NCI-H526 (cell line): ENCODE measurements around the gene MRPL48.
A peak's percentile ranks its signal among the peaks of the same experiment; 100 is the strongest.

Source experiments
- DNase-seq, 2 experiments: peaks; one replicate each; lab custom pipeline; 2025; lab: John Stamatoyannopoulos, UW

MRPL48 gene

DNA sequence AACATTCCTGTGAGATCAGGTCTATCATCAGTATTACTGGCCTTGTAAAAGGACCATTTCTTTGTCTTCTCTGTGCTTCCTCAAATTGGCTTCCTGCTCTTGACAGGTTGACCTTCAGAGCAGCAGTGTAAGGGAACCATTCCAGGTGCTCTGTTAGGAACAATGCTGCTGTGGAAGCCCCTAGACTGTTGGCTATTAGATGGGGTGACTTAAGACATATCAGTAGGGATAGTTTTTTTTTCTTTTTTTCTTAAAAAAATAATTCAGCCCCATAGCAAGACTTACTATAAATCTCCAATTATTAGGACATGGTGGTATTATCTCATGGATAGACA lies 51.4 kb downstream of the MRPL48 start:
- DNase-seq, result no peak

DNA sequence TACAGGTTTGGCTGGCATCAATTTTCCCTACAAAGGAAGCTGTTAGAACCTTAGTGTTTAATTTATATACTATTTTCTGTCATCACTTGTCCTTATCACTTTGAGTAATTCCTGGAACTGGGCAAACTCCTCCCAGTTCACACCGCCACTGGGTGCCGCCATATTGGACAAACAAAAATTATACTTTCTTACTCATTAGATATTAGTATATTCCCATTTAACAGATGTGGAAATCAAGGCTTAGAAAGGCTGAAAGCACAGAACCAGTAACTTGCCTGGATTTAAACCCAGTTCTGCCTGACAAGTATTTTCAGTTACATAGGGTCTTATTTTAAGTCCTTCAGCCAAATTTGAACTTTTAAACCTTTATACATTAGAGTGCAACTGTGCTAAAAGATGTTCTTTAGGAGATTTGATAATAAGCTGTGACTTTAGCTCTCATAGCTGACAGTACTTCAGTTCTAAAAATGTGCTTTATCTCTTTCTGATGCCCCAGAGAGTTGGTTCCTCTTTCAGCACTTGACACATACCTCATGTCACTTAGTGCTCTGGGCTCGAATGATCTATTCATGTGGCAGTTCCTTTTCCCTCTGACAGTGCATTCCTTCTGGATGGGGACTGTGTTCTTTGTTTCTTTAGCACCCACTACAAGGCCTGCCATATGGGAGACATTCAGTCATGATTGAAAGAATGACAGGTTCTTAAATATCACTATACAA lies 63.5 kb downstream of the MRPL48 start:
- DNase-seq, result no peak

DNA sequence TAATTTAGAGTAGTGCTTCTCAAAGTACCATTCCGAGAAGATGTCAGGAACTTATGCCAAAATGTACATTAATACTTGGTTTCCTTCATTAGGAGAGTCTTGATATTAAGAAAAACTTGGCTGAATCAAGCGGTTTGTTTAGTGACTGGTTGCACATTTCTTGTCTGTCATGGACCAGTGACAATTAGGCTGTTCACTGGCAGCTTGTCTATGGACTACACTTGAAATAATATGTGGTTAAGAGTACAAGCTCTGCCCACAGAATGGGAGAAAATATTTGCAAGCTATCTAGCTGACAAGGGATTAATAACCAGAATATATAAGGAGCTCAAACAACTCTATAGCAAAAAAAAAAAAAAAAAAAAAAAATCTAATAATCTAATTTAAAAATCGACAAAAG lies 64.4 kb downstream of the MRPL48 start:
- no peak for DNase-seq

DNA sequence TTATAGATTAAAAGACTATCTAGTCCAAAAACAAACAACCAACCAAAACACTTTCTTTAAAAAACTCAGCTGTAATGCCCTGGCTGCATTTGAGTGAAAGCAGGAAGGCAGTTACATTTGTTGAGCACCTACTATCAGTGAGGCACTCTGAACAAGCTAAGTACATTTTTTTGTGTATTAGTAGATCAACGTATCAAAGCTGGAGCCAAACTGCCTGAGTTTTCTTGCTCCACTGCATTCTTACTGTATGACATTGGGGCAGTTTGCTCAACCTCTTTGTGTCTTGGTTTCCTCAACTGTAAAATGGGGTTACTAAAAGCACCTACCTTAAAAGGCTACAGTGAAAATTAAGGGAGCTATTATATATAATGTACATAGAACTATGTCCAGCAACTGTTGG lies 67.0 kb downstream of the MRPL48 start:
- DNase-seq, result no peak

DNA sequence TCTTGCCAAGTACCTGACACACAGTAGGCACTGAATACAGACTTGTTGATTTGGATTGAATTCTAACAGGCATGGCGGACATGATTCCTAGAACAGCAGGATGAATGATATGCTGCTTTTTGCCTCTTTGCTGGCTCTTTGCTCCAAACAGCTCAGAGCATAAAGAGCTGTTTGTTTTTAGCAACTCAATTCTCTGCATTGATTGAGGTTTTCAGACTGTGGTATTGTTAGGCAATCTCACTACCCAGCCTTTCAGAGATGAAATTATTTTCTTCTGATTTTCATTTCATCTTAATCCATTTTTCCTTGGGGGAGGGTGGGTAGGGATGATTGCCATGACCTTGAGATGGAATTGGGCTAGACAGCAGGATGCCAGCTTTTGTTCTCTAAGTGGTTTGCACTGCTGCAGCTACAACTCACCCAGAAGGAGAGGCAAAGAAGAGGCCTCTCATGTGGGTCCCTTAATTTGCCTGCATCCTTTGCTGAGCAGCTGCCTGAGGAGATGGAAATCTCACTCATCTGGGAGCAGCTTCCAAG lies 68.4 kb downstream of the MRPL48 start:
- DNase-seq, result no peak

DNA sequence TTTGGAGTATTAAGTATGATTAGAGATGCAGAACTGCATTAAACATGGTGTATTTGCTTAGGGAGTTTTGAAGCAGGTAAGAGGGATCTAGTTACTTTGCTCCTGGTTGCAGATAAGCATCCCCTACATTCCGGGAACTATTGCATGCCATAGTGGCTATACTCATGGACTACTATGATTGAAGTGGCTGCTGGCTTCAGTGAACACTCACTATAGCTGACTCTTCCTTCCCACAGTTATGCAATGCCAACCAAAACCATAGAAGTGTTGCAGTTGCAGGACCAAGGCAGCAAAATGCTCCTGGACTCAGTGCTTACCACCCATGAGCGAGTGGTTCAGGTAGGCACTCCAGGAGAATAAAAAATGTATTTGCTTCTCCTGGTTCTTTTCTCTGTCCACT lies 72.0 kb downstream of the MRPL48 start:
- DNase-seq, result no peak

DNA sequence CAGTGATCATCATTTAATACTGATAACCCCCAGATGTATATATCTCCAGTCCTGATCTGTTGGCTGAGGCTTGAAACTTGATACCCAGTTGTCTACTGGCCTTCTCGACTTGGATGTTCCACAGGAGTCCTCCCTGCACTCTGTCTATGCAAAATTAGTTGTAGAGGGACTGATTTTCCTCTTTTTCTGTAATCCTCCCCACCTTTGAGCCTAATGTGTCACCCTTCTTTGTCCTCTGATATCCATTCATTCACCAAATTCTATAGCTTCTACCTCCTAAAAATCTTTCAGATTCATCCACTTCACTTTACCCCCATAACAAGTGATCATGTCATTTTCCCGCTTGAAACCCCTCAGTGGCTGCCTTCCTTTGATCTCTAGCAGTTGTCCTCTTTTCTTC lies 72.5 kb downstream of the MRPL48 start:
- DNase-seq, result no peak

DNA sequence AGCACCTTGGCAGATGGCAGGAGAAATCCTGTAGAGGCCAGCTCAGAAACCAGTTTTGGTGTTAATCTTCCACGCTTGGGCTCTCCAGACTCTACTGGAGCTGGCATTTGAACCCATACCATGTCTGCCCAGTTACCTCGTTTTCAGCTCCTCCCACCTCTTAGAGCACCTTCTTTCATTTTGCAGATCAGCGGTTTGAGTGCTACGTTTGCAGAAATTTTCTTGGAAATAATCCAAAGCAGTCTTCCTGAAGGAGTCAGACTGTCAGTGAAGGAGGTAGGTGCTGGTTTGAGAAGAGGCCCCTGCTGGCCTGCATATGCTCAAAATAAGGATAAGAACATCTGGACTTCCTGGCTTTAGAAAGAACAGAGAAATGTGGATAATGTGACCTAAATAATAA lies 75.3 kb downstream of the MRPL48 start:
- no peak for DNase-seq

DNA sequence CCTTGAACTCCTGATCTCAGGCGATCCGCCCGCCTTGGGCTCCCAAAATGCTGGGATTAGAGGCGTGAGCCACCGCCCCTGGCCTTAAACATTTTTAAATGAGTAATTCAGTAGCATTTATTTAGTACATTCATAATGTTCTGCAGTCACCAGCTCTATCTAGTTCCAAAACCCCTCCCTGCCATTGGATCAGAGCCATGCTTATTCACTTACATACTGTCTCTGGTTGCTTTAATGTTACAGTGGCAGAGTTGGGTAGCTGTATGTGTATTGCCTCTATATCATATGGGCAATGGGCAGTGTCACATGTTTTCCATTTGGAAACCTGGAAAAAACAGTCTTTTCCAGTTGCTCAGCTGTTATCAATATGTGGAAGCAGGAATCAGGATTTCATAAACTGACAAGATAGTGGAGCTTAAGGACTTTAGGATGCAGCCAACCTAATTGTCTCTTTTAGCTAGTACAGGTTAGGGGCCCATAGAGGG lies 78.5 kb downstream of the MRPL48 start:
- no peak for DNase-seq

DNA sequence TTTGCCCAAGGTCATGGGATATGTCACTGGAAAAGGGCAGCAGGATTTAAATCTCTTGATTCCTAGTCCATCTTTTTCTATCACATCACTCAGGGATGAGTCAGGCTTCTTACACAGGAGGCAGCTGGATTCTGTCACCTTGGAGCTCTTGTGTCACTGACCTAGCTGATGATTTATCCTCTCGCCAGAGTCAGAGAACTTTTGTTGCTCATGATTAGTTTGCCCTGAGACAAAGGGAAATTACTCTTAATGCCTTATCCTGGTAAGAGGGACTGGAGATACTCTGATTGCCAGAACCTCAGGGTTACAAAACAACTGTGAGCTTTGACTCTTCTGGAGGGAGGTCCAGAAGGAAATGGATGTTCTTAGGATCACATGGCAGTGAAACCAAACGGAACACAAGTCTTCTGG lies 78.9 kb downstream of the MRPL48 start:
- no peak for DNase-seq

DNA sequence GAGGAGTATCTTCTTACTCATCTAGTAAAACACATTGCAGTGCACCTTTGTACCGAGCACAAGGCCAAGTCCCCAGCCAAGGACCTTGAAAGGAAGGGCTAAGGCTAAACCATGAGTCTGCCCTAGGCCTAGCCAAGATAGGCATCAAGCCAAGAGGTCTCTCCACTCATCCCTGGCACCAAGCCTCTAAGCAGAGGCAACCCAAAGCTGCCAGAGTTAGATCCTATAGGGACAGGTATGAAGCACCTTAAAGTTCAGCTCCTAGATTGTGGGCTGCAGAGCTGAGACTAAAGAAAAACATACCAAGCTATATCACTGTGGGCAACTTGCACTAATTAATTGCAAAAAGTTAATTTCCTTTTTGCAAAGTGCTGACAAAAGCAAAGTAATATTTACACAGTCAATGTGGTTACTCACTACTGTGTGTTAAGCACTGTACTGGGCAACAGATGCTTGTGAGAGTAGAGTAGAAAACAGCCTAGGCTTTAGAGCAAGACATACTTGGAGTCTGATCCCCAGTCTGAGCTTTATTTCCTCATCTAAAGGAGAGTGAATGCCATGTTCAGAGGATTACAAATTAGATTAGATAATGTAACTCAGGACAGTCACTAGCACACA lies 81.8 kb downstream of the MRPL48 start:
- no peak for DNase-seq

DNA sequence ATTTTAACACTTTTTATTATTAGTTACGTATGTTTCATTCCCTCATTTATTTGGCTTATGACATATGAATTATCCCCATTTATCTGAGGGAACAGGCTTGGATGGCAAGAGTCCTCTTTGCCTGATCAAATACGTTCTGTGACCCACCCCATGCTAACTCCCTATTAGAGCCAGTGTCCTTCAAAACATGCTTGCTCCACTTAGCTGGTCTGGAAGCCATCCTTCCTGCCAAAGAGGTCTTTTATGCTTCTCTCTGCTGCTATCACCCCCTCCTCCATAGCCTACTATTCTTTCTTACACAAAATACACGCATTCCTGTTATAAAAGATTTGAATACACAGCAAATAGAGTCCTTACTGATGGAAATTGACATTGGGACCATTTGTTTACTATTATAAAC lies 82.6 kb downstream of the MRPL48 start:
- DNase-seq, result no peak

DNA sequence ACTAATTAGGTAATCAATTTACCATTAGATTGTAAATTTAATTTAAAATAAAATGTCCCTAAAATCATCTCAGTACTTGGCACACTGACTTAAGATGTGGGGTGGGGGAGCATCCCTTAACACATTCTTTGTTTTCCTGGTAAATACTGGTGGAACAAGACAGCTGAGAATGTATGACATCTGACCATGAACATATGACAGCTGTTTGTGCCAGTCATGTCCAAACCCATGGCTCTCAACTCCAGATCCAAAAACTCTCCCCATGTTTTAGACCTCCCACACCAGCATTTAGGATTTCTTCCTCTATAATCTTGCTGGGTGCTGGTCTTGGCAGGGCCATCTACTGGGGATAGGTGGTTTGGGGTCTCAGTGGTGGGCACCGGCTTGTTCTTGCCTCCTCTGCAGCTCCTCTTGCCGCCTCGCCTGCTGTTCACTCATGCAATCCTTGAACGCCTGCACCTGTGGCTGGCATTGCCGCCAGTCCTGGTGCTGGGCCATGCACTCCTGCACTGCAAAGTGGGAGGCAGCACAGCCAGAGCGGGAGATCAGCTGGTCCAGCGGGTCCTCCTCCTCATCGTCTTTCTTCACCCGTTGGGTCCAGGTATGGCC lies 85.2 kb downstream of the MRPL48 start:
- DNase-seq, result no peak

DNA sequence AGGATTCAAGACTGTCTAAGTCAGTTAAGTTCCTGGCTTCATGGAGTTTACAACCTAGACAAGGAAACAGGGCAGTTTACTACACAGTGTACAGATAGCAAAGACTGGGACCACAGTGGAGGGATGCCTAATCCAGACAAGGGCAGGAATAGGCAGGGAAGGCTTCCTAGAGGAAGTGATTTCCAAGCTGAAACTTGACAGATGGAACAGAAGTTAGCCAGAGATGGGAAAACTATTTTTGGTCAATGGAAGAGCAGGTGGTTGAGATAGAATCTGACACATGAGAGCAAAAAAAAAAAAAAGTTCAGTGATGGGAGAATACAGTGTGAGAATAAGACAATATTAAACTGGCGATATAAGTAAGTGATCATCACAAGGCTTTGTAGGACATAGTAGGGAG lies 87.7 kb downstream of the MRPL48 start:
- peak in 1 of 2 experiments; percentile 9 for DNase-seq

DNA sequence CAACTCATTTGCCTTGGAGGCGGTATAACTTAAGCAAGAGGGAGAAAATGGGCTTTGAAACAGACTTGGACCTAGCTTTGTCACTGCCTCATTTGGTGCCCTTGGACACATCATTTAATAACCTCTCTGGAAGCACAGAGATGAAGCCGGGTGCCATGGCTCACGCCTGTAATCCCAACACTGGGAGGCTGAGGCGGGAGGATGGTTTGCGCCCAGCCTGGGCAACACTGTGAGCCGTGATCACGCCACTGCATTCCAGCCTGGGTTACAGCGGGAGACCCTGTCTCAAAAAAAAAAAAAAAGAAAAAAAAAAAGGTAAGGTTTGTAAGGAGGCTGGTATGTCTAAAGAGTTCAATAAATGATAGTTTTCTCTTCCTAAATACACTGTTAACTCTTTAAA lies 88.2 kb downstream of the MRPL48 start:
- peak in 1 of 2 experiments; percentile 35 for DNase-seq

DNA sequence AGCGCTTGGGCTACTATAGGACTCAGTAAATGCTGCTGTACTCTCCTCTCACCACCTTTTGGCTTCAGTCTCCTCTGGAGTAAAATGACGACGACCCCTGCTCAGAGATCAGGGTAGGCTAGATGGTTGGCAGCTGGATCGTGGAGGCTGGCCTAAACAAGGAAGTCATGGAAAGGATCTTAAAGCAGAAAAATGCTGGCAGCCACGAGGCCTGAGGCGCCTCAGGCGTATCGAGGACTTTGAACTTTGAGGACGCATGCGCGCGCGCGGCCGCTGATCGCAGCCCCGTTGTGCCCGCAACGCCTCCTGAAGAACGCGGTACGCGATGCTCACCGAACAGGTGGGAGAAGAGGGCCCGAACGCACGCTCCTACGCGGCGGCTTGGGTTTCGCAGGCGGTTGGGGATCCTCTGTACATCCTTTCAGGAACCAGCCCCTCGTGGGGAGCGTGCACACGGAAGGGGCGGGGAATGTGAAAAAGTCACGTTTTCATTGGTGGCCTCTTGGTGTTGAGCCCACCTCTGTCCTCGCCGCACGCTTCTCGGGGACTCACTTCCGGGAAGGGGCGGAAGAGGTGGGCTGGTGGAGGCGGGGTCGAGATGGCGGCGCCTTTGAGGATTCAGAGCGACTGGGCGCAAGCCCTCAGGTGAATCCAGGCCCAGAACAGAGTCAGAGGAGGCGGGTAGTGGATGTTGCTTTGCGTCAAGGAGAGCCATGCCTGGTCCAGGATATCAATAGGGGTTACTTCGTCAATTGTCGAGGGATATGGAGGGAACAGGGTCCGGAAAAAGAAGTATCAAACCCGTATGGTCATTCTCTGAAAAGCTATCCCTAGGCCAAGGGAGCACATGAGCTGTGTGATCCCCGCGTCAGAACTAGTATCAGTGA lies 89.0 kb downstream of the MRPL48 start, which contains the start of the genes COA4 and PAAF1:
Gene COA4, minus strand, starts transcription at position 423 of the 887 bp plus-strand sequence. CDS start 3,468 bp downstream, outside the sequence.
Gene PAAF1, plus strand, starts transcription at position 576 of the 887 bp plus-strand sequence. Its CDS starts 23 bp downstream, at position 599.
- DNase-seq, result peak; percentile 99 to 100

DNA sequence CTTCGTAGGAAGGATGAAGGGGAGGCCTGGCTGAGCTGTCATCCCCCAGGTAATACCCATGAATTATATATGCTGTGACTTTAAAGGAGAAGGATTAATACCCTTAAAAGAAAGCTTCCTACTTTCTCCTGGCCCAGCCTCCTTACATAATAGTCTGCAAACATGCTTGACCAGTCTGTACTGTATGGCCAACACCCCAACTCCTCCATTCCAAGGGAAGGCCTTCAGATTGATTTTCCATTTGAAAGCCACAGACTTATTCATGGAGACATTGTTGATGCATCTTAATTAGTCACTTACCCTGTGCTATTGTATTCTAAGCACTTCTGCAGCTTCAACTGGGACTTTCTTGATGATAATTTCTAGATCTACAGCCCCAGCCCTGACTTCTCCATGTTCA lies 91.1 kb downstream of the MRPL48 start:
- no peak for DNase-seq

DNA sequence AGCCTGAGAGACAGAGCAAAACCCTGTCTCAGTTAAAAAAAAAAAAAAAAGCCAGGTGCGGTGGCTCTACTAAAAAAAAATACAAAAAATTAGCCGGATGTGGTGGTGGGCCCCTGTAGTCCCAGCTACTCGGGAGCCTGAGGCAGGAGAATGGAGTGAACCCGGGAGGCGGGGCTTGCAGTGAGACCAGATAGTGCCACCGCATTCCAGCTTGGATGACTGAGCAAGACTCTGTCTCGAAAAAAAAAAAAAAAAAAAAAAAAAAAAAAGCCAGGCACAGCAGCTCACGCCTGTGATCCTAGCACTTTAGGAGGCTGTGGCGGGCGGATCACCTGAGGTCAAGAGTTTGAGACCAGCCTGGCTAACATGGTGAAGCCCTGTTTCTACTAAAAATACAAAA lies 92.8 kb downstream of the MRPL48 start:
- peak in 1 of 2 experiments; percentile 10 for DNase-seq

DNA sequence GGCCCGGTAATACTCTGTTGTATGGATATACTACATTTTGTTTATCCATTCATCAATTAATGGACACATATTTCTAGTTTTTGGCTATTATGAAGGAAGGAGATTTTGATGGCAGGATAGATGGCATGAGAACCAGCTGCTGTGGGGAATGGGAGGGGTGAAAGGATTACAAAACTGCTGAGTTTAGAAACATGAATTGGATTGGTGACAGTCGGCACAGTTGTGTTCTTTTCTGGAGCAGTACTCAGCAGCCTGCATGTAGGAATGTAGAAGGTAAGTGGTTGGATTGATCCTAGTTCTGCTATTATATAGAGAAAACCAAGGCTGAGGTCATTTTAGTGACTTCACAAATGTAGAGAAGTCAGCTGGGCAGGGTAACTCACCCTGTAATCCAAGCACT lies 96.2 kb downstream of the MRPL48 start:
- DNase-seq, result no peak

DNA sequence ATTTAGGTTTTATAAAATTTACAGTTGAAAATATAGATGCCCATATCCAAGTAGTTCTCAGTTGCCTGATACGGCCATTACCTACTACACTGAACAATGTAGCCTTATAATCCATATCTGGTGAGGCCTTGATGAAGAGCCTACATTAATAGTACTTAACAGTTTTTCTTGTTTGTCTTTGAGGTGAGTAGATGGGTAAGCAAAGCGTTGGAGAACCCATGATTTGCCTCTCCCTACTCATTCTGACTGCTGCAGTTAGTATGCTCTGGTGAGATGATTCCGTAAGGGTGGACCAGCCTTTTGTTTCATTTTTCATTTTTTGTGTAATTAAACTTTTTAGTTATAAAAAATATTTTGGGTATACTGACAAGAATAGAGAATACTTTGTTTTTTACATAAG lies 100.6 kb downstream of the MRPL48 start:
- DNase-seq, result no peak

DNA sequence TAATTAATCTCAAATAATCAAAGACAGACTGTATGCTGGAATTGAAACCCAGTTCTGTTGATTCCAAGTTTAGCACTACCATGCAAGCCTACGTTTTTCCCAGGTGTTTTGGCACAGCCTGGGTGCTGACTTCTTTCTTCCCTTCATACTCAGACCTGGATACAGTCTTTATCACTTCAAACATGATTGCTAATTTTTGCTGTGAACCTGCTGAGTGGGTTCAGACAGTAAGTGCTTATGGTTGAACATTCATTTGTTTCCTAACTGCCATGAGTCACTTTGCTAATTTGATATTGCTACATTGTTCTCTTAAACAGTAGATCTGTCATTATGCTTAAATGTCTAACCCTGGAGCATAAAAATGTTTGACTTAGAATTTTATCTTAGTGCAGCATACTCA lies 101.3 kb downstream of the MRPL48 start:
- DNase-seq, result no peak

DNA sequence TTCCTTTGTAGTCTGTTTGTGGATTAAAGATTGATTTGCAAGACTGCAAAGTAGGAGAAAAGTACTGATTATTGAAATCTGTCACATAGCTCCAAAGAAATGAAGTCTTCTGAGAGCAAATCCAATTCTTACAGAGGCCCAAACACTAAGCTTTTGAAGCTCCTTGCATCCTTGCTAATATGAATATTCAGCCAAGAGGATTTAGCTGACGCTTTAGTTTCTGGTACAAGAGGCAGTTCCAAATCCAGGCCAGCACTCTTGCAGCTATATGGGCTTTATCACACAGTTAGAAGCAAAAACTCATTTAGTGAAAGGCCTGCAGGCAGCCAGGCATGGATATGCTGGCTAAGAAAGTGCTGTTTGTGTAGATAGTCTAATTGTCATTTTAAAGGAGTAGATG lies 101.9 kb downstream of the MRPL48 start:
- DNase-seq, result no peak
